ENCODE results near the gene HYI.

- TF ChIP-seq USF2 (IDR thresholded peaks at IDR 0.05), result no peak
- no peak for TF ChIP-seq RCOR1 (IDR thresholded peaks at IDR 0.05; ENCODE audit: low read depth, low read length)
Observed at GRCh38 chr1:43479414-43479813, 25.7 kb upstream of the HYI start.

Data from A549 (cell line).